ENCODE data around the gene SMARCAL1. TPM values are rescaled to one million over a fixed set of nuclear protein-coding genes. Genes with fewer than 3 reads are reported as not detected.

Gene SMARCAL1
- polyA plus RNA-seq, 1 of the 3 experiments (the other 2 are of a cell fraction) = 27.0 TPM

DNA sequence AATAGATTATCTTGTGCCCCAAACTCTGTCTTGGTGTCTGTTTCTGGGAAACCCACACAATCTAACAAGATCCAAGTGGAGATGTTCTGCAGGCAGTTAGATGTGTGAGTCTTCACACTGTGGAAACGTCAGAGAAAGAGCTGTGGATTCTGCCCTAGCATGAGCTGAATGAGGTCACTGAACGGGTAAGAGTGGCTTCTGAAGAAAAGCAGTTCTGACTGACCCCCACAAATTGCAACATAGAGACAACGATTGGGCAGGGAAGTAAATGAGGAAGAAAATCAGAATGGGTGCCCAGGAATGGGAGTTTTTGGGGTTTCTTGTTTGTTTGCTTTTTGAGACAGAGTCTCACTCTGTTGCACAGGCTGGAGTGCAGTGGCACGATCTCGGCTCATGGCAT lies 73.5 kb downstream of the SMARCAL1 start:
- POLR2A ChIA-PET = interaction anchor here (1.3 kb wide), 1 partner anchor 10 kb away, joined by 3 read pairs; no protein-coding TSS in a partner anchor
- Histone ChIP-seq H3K27me3 (ENCODE audit: insufficient read depth) (no peaks in the 10 kb centered on the region), H4K20me1 (ENCODE audit: insufficient read depth) (no peaks in the 10 kb centered on the region), H3K4me3 (ENCODE audit: low read depth in 2 of 2, low read length in 1 of 2) (no peak overlapping the region), H3K27ac (ENCODE audit: low read depth in 2 of 2, low read length in 1 of 2) (no peak overlapping the region), H3K9ac (no peak overlapping the region), H3K4me1 (ENCODE audit: control insufficient read depth in 1 of 2, insufficient read depth in 2 of 2, low read depth in 1 of 2, low read length in 1 of 2) (peaks cover 0 to 14% of the 10 kb centered on the region in 2 experiments; a peak in 2 of 4 replicates), H3F3A (replicated peaks; ENCODE audit: insufficient read depth) (peaks cover 15% of the 10 kb centered on the region), H3K36me3 (replicated peaks in 1 of 2; ENCODE audit: control insufficient read depth in 1 of 2, insufficient read depth in 2 of 2, low read length in 1 of 2) (peaks cover 5 to 9% of the 10 kb centered on the region in 2 experiments), H2AFZ (ENCODE audit: low read depth) (no peak overlapping the region), H3K79me2 (ENCODE audit: insufficient read depth) (no peaks in the 10 kb centered on the region), H3K4me2 (no peak overlapping the region), H3K9me3 (no peaks in the 10 kb centered on the region), H3K9me2 (no peaks in the 10 kb centered on the region)
- CTCF ChIA-PET = interaction anchor here (0.9 kb wide), 1 partner anchor 1227 kb away, joined by 3 read pairs; no protein-coding TSS in a partner anchor
- DNase-seq = no peak
- TF ChIP-seq NRF1 (IDR thresholded peaks at IDR 0.05; ENCODE audit: low read depth, low read length) = no peak
- WGBS (ENCODE audit: low lambda C conversion rate) = 80% methylated on average over 5 of the region's 5 CpGs

DNA sequence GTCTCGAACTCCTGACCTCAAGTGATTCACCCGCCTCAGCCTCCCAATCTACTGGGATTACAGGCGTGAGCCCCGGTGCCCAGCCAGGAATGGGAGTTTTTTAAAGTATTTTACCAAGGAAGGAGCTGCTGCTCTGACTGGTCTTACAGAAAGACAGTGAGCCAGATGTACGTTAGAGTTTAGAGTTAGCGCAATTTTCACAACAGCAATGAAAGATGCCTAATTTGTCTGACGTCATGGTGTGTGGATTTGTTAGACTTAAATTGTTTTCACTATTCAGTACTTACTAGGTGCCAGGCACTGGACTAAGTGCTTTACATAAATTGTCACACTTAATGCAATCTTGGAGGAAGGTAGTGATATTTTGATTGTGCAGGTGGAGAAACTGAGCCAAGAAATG lies 74.0 kb downstream of the SMARCAL1 start:
- Histone ChIP-seq H3K36me3 (replicated peaks in 1 of 2; ENCODE audit: control insufficient read depth in 1 of 2, insufficient read depth in 2 of 2, low read length in 1 of 2) (peaks cover 3 to 9% of the 10 kb centered on the region in 2 experiments), H3K27me3 (ENCODE audit: insufficient read depth) (no peaks in the 10 kb centered on the region), H3K9me3 (no peaks in the 10 kb centered on the region), H3K4me1 (ENCODE audit: control insufficient read depth in 1 of 2, insufficient read depth in 2 of 2, low read depth in 1 of 2, low read length in 1 of 2) (peaks cover 0 to 19% of the 10 kb centered on the region in 2 experiments; a peak in 2 of 4 replicates), H2AFZ (ENCODE audit: low read depth) (no peak overlapping the region), H3K79me2 (ENCODE audit: insufficient read depth) (no peaks in the 10 kb centered on the region), H3K4me2 (no peak overlapping the region), H3K9me2 (no peaks in the 10 kb centered on the region), H3F3A (replicated peaks; ENCODE audit: insufficient read depth) (peaks cover 16% of the 10 kb centered on the region), H4K20me1 (ENCODE audit: insufficient read depth) (no peaks in the 10 kb centered on the region), H3K4me3 (ENCODE audit: low read depth in 2 of 2, low read length in 1 of 2) (no peak overlapping the region), H3K9ac (no peak overlapping the region), H3K27ac (ENCODE audit: low read depth in 2 of 2, low read length in 1 of 2) (no peak overlapping the region)
- no peak for TF ChIP-seq FOXJ3 (CRISPR knock-in tag; IDR thresholded peaks at IDR 0.05)
- POLR2A ChIA-PET = interaction anchor here (1.3 to 1.6 kb wide), 2 partner anchors 11 to 13 kb away, joined by 3 to 7 read pairs; partner anchors contain the start of gene RPL37A
- CTCF ChIA-PET = interaction anchor here (0.9 kb wide), 1 partner anchor 1227 kb away, joined by 3 read pairs; no protein-coding TSS in a partner anchor
- DNase-seq = no peak
- whole genome bisulfite sequencing (ENCODE audit: low lambda C conversion rate) = 94% methylated on average over 7 of the region's 7 CpGs

DNA sequence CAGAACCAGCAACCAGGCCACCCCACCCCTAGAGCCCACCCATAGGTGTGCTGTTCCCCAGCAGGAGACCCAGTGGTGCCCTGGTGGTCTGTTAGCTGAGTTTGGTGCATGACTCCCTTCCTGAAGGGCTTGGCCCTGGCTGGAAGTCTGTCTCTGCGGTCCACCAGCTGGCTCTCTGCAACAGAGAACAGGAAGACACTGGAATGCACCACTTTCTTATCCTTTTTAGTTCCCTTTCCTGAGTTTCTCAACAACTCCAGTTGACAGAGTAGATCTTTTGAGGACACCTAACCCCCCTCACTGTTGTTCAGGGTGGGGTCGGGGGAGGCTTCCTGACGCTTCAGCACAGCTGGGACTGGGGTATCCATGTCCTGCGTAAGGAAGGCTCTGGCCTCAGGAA lies 74.4 kb downstream of the SMARCAL1 start:
- H2AFZ ChIP-seq (ENCODE audit: low read depth) = no peak overlapping the region
- CTCF ChIA-PET = interaction anchor here (0.9 kb wide), 1 partner anchor 1226 kb away, joined by 3 read pairs; no protein-coding TSS in a partner anchor
- no peak overlapping the region for H3K4me2 ChIP-seq
- no peak overlapping the region for H3K4me3 ChIP-seq (ENCODE audit: low read depth in 2 of 2, low read length in 1 of 2)
- H3K79me2 ChIP-seq (ENCODE audit: insufficient read depth) = no peaks in the 10 kb centered on the region
- peaks cover 3 to 9% of the 10 kb centered on the region in 2 experiments for H3K36me3 ChIP-seq (replicated peaks in 1 of 2; ENCODE audit: control insufficient read depth in 1 of 2, insufficient read depth in 2 of 2, low read length in 1 of 2)
- no peak overlapping the region for H3K9ac ChIP-seq
- no peaks in the 10 kb centered on the region for H3K9me3 ChIP-seq
- H3K27ac ChIP-seq (ENCODE audit: low read depth in 2 of 2, low read length in 1 of 2) = no peak overlapping the region
- POLR2A ChIA-PET = interaction anchor here (1.3 to 1.6 kb wide), 2 partner anchors 11 to 12 kb away, joined by 3 to 7 read pairs; partner anchors contain the start of gene RPL37A
- no peaks in the 10 kb centered on the region for H3K27me3 ChIP-seq (ENCODE audit: insufficient read depth)
- H3K9me2 ChIP-seq = no peaks in the 10 kb centered on the region
- peaks cover 21% of the 10 kb centered on the region for H3F3A ChIP-seq (replicated peaks; ENCODE audit: insufficient read depth)
- 86% methylated on average over 4 of the region's 4 CpGs for WGBS (ENCODE audit: low lambda C conversion rate)
- H3K4me1 ChIP-seq (ENCODE audit: control insufficient read depth in 1 of 2, insufficient read depth in 2 of 2, low read depth in 1 of 2, low read length in 1 of 2) = peaks cover 0 to 21% of the 10 kb centered on the region in 2 experiments; a peak in 2 of 4 replicates
- DNase-seq = no peak
- no peaks in the 10 kb centered on the region for H4K20me1 ChIP-seq (ENCODE audit: insufficient read depth)
- no peak for TF ChIP-seq JUND (IDR thresholded peaks at IDR 0.05)
- no peak for TF ChIP-seq EZH2phosphoT487 (IDR thresholded peaks at IDR 0.05; ENCODE audit: borderline replicate concordance, low read depth)
- no peak for TF ChIP-seq GABPA (IDR thresholded peaks at IDR 0.05; ENCODE audit: low read depth)
- no peak for TF ChIP-seq FOXM1 (IDR thresholded peaks at IDR 0.05; ENCODE audit: low read depth)
- TF ChIP-seq MEF2A (IDR thresholded peaks at IDR 0.05; ENCODE audit: borderline replicate concordance, low read depth) = no peak
- TF ChIP-seq ELF1 (IDR thresholded peaks at IDR 0.05) = no peak
- no peak for TF ChIP-seq SIN3A (IDR thresholded peaks at IDR 0.05; ENCODE audit: borderline replicate concordance, low read depth, low read length)
- TF ChIP-seq TCF12 (IDR thresholded peaks at IDR 0.05) = no peak
- TF ChIP-seq, protein P1, sequence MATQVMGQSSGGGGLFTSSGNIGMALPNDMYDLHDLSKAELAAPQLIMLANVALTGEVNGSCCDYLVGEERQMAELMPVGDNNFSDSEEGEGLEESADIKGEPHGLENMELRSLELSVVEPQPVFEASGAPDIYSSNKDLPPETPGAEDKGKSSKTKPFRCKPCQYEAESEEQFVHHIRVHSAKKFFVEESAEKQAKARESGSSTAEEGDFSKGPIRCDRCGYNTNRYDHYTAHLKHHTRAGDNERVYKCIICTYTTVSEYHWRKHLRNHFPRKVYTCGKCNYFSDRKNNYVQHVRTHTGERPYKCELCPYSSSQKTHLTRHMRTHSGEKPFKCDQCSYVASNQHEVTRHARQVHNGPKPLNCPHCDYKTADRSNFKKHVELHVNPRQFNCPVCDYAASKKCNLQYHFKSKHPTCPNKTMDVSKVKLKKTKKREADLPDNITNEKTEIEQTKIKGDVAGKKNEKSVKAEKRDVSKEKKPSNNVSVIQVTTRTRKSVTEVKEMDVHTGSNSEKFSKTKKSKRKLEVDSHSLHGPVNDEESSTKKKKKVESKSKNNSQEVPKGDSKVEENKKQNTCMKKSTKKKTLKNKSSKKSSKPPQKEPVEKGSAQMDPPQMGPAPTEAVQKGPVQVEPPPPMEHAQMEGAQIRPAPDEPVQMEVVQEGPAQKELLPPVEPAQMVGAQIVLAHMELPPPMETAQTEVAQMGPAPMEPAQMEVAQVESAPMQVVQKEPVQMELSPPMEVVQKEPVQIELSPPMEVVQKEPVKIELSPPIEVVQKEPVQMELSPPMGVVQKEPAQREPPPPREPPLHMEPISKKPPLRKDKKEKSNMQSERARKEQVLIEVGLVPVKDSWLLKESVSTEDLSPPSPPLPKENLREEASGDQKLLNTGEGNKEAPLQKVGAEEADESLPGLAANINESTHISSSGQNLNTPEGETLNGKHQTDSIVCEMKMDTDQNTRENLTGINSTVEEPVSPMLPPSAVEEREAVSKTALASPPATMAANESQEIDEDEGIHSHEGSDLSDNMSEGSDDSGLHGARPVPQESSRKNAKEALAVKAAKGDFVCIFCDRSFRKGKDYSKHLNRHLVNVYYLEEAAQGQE (IDR thresholded peaks at IDR 0.05; ENCODE audit: low read depth, low read length) = no peak
- TF ChIP-seq, protein P2, sequence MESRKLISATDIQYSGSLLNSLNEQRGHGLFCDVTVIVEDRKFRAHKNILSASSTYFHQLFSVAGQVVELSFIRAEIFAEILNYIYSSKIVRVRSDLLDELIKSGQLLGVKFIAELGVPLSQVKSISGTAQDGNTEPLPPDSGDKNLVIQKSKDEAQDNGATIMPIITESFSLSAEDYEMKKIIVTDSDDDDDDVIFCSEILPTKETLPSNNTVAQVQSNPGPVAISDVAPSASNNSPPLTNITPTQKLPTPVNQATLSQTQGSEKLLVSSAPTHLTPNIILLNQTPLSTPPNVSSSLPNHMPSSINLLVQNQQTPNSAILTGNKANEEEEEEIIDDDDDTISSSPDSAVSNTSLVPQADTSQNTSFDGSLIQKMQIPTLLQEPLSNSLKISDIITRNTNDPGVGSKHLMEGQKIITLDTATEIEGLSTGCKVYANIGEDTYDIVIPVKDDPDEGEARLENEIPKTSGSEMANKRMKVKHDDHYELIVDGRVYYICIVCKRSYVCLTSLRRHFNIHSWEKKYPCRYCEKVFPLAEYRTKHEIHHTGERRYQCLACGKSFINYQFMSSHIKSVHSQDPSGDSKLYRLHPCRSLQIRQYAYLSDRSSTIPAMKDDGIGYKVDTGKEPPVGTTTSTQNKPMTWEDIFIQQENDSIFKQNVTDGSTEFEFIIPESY (IDR thresholded peaks at IDR 0.05; ENCODE audit: borderline replicate concordance, low read depth) = no peak
- TF ChIP-seq MXI1 (IDR thresholded peaks at IDR 0.05; ENCODE audit: low read depth, low read length) = no peak
- no peak for TF ChIP-seq GATA2 (CRISPR knock-in tag; IDR thresholded peaks at IDR 0.05)
- TF ChIP-seq, protein P3, sequence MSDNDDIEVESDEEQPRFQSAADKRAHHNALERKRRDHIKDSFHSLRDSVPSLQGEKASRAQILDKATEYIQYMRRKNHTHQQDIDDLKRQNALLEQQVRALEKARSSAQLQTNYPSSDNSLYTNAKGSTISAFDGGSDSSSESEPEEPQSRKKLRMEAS (IDR thresholded peaks at IDR 0.05; ENCODE audit: low read depth) = no peak
- no peak for TF ChIP-seq EP300 (IDR thresholded peaks at IDR 0.05; ENCODE audit: borderline replicate concordance in 1 of 2, low read depth in 1 of 2, low read length in 1 of 2)
- TF ChIP-seq NFIC (IDR thresholded peaks at IDR 0.05; ENCODE audit: borderline replicate concordance) = no peak
- TF ChIP-seq RXRA (IDR thresholded peaks at IDR 0.05; ENCODE audit: borderline replicate concordance, low read depth) = no peak

Data from SK-N-SH (cell line).